Ammon's horn (tissue), 1 donor: ENCODE measurements around the gene SPRED2.

Experiments
- DNase-seq: peaks from one replicate; pipeline ENCODE4 v3.0.0-alpha.2; 2016; ENCODE audit warnings: low spot score

The SPRED2 gene

DNA sequence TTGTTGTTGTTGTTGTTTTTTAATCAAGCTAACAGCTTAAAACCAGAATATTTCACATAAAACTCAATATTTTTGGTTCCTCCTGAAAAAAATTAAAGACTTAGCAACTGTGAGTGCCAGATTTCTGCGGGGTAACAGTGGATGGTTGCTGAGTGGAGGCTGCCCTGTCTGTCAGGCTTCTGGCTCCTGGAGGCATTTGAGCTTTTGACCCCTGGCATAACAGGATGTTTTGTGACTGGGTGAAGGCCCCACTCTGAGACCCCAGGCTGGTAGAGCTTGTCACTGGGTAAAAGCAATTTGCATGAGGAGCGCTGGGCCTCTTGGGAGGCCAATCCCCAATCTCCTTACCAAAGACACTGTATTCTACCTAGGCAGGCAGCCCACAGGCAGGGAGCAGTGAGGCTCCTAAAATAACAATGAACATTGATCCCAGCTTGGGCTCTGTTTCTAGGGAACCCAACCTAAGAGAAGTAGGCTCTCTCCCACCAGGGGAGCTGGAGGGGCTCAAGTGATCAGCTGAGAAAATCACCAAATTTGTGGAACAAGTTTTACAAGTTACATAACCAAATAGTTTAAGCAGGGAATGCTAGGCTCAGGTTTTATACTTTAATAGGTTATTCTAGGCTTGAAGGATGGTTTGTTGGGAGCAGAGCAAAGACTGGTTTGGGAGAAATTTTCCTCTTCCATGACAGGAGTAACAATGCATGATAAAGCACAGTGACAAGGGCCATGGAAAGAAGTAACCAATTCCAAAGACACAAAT, 5.9 kb upstream of the SPRED2 start:
- DNase-seq = no peak

- no peak for DNase-seq
Observed at GRCh38 chr2:65437392-65438135, 5.2 kb upstream of the SPRED2 start.

DNA sequence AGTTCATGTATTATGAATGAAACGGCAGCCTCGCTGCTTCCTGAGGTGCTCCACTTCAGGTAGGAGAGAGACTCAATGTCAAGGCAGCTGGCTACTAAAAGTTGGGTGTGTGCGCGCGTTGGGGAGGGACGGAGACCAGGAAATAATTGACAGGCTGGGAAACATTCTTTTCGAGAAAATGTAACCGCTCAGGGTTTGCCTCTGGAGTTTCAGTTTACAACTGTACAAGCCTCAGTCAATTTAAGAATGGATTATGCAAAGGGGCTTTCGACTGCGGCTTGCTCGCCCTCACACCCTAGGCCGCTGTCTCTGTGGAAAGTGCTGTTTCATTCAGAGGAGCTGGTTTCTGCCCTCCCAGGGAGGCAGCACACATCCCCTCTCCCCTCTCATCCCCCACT, 4.4 kb upstream of the SPRED2 start:
- DNase-seq = no peak

DNA sequence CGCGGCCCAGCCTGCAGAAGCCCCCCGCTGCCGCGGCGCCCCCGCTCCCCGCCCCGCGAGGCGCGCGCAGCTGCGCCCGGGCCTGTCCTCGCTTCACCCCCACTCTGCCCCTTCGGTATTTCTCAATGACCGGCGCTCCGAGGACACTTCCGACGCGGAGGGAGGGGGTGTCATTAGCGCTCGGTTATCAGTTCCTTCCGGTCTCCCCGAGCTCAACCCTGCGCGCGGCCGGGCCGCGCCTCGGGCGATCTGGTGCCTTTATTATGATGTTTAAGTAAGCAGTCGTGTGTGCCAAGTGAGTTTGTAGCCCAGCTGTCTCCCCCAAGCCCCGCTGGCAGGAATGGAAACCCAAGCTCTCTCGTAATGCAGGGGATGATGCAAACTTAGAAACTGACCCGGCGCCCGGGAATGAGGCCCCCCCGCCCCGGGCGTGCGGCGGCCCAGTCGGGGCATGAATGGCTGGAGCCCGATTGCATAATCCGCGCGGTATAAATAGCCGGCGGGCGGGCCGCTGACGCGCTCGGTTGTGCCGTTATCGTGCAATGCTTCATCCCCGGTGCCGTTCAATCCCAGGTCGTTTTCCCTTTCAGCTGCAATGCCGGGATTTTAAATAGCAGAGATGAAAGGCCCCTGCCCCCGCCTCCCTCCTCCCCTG, 3.9 kb upstream of the SPRED2 start:
- peak; percentile 71 for DNase-seq

- peak; percentile 72 for DNase-seq
Observed at GRCh38 chr2:65435625-65436168, 3.3 kb upstream of the SPRED2 start.

GRCh38 chr2:65434592-65435241, 2.3 kb upstream of the SPRED2 start:
- no peak for DNase-seq

GRCh38 chr2:65431421-65432226, 775 bp downstream of the SPRED2 start:
- DNase-seq = peak; percentile 43

- DNase-seq = peak; percentile 84
Observed at GRCh38 chr2:65430603-65431420, 1.6 kb downstream of the SPRED2 start.

DNA sequence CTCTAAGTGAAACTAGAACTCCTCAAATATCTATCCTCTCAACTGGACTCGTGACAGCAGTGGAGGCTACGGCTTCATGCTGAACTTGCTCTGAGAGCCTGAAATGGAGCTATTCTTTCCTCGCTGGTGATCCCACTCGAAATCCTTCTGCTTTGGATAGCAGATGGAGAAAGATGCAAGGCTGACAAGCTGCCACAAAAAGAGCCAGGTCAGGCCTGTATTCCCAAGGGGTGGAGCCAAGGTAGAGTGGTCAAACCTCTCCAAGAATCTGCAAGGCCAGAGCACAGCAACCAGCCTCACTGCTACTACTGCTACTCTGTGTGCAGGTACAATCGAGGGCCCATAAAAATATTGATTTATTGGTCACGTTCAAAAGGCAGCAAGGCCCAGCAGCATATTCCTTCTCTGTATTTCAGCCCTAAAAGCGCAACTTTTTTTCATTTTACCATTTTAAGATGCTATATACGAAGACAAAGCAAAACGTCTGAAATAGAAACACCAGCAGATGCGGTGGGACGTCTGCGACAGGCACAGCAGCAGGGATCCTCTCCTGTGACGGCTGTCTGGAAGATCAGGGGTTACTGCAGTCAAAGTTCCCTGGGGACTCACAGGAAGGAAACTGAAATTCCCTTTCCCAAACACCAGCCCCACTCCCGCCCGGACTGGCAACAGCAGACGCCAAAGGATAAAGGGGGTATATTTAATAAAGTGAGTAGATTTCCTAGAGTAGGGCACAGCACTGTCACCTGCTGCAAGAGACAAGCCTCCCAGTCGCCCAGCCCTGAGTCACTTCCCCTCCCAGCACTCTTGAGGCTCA, 2.4 kb downstream of the SPRED2 start:
- DNase-seq = no peak

DNA sequence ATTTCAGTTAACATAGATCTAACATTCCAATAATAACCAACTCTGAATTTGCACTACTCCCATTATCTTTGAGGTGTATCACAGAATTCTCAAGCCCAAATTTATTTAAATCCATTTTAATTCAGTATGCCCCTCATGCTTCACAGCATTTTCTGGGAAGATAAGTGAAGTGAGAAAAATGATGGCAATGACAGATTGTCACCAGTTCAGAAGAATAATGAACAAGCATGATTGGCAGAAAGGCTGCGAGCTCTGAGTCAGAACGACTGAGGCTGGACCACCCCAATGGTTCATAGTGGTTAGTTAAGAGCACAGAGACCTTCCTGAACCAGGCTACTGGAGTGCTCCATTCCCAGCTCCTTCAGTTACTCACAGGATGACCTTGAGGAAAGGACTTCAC, 4.9 kb downstream of the SPRED2 start:
- no peak for DNase-seq

- no peak for DNase-seq
Observed at GRCh38 chr2:65425276-65425675, 7.1 kb downstream of the SPRED2 start.

- DNase-seq = no peak
Observed at GRCh38 chr2:65424391-65424790, 8.0 kb downstream of the SPRED2 start.

GRCh38 chr2:65421432-65421748, 11.0 kb downstream of the SPRED2 start:
- DNase-seq = no peak

DNA sequence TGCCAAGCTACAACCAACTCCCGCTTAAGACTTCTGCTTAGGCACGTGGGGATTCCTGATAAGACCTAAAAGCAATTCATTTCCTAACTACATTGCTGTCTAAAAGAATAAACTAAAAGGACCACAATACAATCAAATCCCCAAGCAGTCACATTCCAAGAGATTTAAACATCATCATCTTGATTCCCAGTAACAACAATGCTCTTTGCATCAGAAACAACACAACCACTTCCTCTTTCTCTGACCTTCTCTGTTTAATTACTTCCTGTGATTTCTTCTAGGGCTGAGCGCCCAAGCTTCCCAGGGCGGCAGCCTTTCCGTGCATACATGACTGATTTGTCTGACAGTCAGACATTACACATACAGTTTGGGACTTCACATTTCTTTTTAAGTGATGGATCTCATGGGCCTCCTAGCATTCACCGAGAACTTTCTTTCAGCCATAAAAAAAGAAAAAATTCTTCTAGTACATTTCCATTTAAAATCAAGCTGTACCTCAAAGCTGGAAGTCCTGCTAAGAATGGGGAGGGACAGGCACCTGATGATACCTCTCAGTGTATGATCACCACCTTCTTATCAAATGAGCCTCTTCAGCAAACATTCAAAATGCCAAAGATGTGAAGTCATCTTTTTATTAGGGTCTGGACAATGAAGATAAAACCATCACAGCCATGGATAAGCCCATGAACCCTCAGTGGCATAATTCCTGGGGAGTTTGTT, 11.5 kb downstream of the SPRED2 start:
- no peak for DNase-seq

DNA sequence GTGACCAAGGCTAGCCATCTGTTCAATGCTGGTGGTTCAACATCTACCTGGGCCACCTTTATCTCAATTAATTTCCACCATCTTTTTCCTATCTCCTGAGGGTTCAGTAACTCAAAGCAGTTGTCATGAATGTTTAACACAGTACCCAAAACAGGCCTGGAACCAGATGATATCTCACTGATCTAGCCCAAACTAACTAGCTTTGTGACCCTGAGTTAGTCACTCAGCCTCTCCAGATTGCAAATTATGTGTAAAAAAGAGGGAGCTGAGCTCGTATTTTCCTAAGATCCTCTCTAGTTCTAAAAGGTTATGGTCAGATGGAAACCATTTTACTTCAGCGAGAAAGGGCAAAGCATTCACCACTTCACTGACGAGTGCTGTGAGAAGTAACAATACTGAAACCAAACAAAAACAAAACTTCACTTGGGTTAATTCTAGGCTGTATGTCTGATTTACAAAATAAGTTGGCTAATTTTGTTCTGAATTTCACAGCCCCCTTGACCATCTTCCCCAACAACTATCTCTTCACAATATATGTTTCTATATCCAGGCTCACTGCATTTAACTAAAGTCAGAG, 14.8 kb downstream of the SPRED2 start:
- no peak for DNase-seq

DNA sequence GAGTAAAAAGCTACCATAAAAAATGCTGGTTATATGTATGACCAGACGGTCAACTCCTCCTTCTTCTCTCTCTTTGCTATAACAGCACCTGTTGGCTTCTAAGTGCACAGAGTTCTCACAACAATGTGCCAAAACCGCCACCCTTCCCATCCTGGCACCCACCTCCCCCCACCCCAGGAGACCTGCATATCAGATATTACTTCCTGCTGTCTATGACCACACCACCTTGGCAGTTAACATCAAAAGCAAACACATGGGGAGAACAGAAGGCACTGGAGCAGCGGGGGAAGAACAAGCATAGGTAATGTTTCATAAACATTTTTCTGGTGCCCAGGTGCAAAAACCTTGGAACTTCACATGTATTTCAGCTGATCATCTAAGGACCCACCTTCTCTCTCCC, 15.5 kb downstream of the SPRED2 start:
- DNase-seq = no peak

GRCh38 chr2:65416321-65416720, 16.1 kb downstream of the SPRED2 start:
- no peak for DNase-seq

GRCh38 chr2:65415091-65415490, 17.3 kb downstream of the SPRED2 start:
- no peak for DNase-seq

DNA sequence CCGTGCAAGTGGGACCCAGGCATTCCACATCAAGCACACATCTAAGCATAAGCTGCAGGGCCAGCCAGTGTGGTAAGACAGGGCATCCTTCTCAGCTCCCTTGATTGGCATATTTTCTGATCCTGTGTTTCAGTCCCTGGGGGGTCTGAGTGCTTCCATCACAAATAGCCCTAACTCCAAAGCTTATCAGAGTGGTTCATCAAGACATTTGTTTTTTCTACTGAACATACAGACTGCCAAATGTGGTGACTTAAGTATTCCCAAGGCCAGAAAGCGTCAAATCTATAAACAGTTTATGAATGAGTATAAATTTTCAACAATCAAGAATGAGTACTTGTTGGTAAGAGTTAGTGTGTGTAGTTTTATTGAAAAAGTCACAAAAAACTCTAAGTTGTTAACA, 18.8 kb downstream of the SPRED2 start:
- DNase-seq = no peak
